ENCODE measurements around the gene VGLL1. TPM values are rescaled to one million over a fixed set of nuclear protein-coding genes. Genes with fewer than 3 reads are reported as not detected.

VGLL1 gene
- not detected in 2 replicates for total RNA-seq

GRCh38 chrX:136531951-136532350 lies at the start of gene VGLL1:
TSS of gene VGLL1 (plus strand) at chrX:136532215. CDS start at chrX:136536021, 3,806 bp downstream.

GRCh38 chrX:136487647-136488046 lies 44.4 kb upstream of the VGLL1 start, which contains the start of gene BRS3:
TSS of gene BRS3 (plus strand) at chrX:136487947. CDS start at chrX:136488115, 168 bp downstream.

GRCh38 chrX:136497556-136498052 lies 34.4 kb upstream of the VGLL1 start, which contains the start of gene HTATSF1:
TSS of gene HTATSF1 (plus strand) at chrX:136497592. CDS start at chrX:136497685, 93 bp downstream.

Small RNA genes within 50 kb of the gene (small RNA-seq; reads per million reads assigned to genes)
- gene MIR934 (ENCODE audit: low replicate concordance), result not detected
- gene RF00019 (ENCODE audit: low replicate concordance), result not detected
- gene RNU6-320P (ENCODE audit: low replicate concordance), result not detected

Other genes with a start within 250 kb of the VGLL1 start
- gene ADGRG4, start 231.3 kb upstream of the VGLL1 start, total RNA-seq, result not detected in 2 replicates
- gene BRS3, start 44.3 kb upstream of the VGLL1 start, total RNA-seq, result not detected in 2 replicates
- 22.1 and 36.8 TPM in 2 replicates for gene HTATSF1, start 34.6 kb upstream of the VGLL1 start, total RNA-seq
- gene CD40LG, start 115.9 kb downstream of the VGLL1 start, total RNA-seq, result not detected in 2 replicates
- 2.0 and 12.0 TPM in 2 replicates for gene ARHGEF6, start 248.7 kb downstream of the VGLL1 start, total RNA-seq

Data from placental pericyte (primary cell).